ENCODE results near the gene RANBP10.

The RANBP10 gene

DNA sequence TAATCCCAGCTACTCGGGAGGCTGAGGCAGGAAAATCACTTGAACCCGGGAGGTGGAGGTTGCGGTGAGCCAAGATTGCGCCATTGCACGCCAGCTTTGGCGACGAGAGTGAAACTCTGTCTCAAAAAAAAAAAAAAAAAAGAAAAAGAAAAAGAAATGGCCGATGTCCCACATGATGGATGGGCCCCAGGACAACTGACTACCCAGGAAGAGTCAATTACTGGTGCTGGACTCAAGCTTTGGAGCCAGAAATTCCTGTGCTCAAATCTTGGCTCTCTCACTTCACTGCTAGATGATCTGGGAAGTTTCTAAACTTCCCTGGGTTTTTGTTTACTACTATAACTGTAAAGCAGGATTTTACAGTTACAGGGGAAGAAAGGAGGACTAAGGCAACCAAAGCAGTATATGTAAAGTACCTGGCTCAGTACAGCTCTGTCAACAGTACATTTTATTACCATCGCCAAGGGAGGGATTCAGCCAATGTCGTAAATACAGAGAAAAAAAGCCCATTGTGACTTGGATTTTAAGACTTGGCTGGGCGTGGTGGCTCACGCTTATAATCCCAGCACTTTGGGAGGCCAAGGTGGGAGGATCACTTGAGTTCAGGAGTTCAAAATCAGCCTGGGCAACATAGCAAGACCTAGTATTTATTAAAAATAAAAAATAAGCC lies 127.9 kb downstream of the RANBP10 start:
- TF ChIP-seq, protein P1, sequence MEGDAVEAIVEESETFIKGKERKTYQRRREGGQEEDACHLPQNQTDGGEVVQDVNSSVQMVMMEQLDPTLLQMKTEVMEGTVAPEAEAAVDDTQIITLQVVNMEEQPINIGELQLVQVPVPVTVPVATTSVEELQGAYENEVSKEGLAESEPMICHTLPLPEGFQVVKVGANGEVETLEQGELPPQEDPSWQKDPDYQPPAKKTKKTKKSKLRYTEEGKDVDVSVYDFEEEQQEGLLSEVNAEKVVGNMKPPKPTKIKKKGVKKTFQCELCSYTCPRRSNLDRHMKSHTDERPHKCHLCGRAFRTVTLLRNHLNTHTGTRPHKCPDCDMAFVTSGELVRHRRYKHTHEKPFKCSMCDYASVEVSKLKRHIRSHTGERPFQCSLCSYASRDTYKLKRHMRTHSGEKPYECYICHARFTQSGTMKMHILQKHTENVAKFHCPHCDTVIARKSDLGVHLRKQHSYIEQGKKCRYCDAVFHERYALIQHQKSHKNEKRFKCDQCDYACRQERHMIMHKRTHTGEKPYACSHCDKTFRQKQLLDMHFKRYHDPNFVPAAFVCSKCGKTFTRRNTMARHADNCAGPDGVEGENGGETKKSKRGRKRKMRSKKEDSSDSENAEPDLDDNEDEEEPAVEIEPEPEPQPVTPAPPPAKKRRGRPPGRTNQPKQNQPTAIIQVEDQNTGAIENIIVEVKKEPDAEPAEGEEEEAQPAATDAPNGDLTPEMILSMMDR (IDR thresholded peaks at IDR 0.05; ENCODE audit: insufficient read depth, missing control alignments) = no peak
- DNase-seq (ENCODE audit: insufficient read length, low spot score) (no peak), FAIRE-seq (no peak)

DNA sequence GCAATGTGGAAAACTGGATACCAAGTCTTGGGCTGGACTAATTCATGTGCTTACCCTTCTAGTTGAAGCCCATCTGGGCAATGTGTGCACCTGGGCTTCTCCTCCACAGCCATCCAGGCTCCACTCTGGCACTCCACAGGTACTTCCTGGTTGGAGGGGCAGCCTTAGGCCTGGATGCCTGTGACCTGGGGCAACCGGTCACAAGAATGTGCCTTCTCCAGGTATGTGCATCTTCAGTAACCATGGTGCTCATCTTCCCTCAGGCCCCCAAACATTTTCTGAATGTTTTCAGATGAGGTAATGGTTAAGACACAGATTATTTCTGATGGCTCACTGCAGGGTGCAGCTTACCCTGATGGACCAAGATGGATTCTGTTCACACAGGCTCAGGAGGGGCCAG lies 128.6 kb downstream of the RANBP10 start:
- DNase-seq (ENCODE audit: insufficient read length, low spot score) (no peak), FAIRE-seq (no peak)
- TF ChIP-seq, protein P1 (IDR thresholded peaks at IDR 0.05; ENCODE audit: insufficient read depth, missing control alignments) = no peak

DNA sequence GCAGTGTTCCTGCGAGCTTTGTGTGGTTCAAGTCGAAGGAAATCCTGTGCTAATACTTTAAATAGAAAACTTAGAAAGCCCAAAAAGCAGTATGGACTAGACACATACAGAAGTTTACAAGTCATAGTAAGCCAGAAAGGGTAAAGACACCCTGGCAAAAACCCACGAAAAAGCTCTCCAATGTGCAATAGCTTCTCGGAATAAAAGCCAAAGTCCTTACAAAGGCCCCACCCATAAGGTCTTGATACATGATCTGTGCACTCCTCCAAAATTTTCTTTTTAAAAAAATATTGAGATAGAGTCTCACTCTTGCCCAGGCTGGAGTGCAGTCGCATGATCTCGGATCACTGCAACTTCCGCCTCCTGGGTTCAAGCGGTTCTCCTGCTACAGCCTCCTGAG lies 129.4 kb downstream of the RANBP10 start:
- DNase-seq (ENCODE audit: insufficient read length, low spot score) (no peak), FAIRE-seq (no peak)
- TF ChIP-seq, protein P1 (IDR thresholded peaks at IDR 0.05; ENCODE audit: insufficient read depth, missing control alignments) = no peak

- TF ChIP-seq, protein P1 (IDR thresholded peaks at IDR 0.05; ENCODE audit: insufficient read depth, missing control alignments) = no peak
- FAIRE-seq (no peak), DNase-seq (ENCODE audit: insufficient read length, low spot score) (no peak)
Observed at GRCh38 chr16:67676516-67676915, 129.8 kb downstream of the RANBP10 start.

GRCh38 chr16:67675999-67676398 lies 130.4 kb downstream of the RANBP10 start:
- no peak for DNase-seq (ENCODE audit: insufficient read length, low spot score)
- no peak for FAIRE-seq
- TF ChIP-seq, protein P1 (IDR thresholded peaks at IDR 0.05; ENCODE audit: insufficient read depth, missing control alignments) = no peak

GRCh38 chr16:67675579-67675935 lies 130.8 kb downstream of the RANBP10 start:
- TF ChIP-seq, protein P1 (IDR thresholded peaks at IDR 0.05; ENCODE audit: insufficient read depth, missing control alignments) = no peak
- DNase-seq (ENCODE audit: insufficient read length, low spot score) = no peak
- FAIRE-seq = no peak

DNA sequence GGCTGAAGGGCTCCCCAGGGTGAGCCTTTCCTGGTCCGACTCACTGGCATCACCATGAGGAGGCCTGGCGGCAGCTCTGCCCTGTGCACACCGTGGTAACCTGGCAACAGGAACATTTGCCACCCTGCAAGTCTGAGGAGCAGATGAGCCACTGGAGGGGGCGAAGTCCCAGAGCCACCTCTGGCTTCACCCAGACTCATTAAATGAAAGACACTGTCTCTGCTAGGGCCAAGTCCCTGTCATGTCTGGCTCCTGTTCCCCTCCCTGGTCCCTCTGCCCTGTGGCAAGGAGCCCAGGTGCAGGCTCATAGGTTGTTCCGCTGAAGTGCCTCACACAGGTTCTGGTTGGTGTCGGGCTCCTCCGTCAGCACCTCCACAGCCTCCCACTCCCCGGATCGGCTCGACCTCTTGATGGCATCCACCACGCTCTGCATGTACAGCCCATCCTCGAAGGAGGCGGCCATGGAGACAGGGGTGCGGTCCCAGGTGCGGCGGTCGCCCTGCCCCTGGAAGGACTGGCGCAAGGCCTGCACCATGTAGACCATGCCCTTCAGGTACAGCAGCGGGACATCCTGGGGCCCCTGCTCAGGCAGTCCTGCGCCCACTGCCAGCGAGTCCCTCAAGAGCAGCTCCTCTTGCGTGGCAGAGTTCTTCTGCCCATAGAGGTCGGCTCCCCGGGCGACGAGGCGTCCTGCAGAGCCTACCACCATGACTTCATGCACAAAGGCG lies 131.3 kb downstream of the RANBP10 start:
- TF ChIP-seq, protein P1 (IDR thresholded peaks at IDR 0.05; ENCODE audit: insufficient read depth, missing control alignments) = no peak
- no peak for DNase-seq (ENCODE audit: insufficient read length, low spot score)

More for the DNA sequence above, 131.3 kb downstream of the RANBP10 start:
- FAIRE-seq = no peak
